OCI-LY3 (cell line): ENCODE data around the gene DNAJA1.
"Not testable (repeated sequence)": the region's sequence is repeated elsewhere in the genome, so short reads cannot be mapped to it uniquely, and the experiment has no call there.

Experiments
- CTCF ChIP-seq: fragments of 200-600, 300-600 bp; sonication (generic); IDR thresholded peaks from 2 replicates; pipeline ENCODE4 v1.5.1; 2014; ENCODE audit warnings: antibody characterized with exemption, low read length, low read depth
- EZH2phosphoT487 ChIP-seq: fragments of 200-600 bp; shearing (Covaris generic); IDR thresholded peaks from 2 replicates; pipeline ENCODE4 v1.6.1; 2018; ENCODE audit warnings: antibody characterized with exemption, mixed run types, low read depth

- TF ChIP-seq CTCF, EZH2phosphoT487: not testable (repeated sequence)
Measured at GRCh38 chr9:33000682-33001055, 24.4 kb upstream of the DNAJA1 start.
